GM19395 (cell line): ENCODE results near the gene PNPLA4.

ENCODE experiments used
- ATAC-seq: cut with Tn5 transposase; IDR thresholded peaks from one replicate; pipeline ENCODE4 v1.9.1; 2021; ENCODE audit warnings: mild to moderate bottlenecking, moderate library complexity; ENCODE audit not compliant: unreplicated experiment

The PNPLA4 gene

GRCh38 chrX:7927259-7928167 is at the start of gene PNPLA4:
Gene PNPLA4 (minus strand): TSS chrX:7927413. CDS start chrX:7926119, 1,294 bp downstream.
- ATAC-seq, result peak; percentile 94

GRCh38 chrX:7972586-7972985 is 45.4 kb upstream of the PNPLA4 start:
- no peak for ATAC-seq

GRCh38 chrX:7970428-7970827 is 43.2 kb upstream of the PNPLA4 start:
- ATAC-seq, result no peak

GRCh38 chrX:7965436-7965835 is 38.2 kb upstream of the PNPLA4 start:
- ATAC-seq, result no peak

GRCh38 chrX:7960246-7960645 is 33.0 kb upstream of the PNPLA4 start:
- ATAC-seq, result no peak

- ATAC-seq, result no peak
These were observed 26.2 kb upstream of the PNPLA4 start for GRCh38 chrX:7953446-7953845.

- ATAC-seq, result peak; percentile 99
These were observed 23.7 kb upstream of the PNPLA4 start for GRCh38 chrX:7950865-7951264.

GRCh38 chrX:7948483-7948882 is 21.3 kb upstream of the PNPLA4 start:
- no peak for ATAC-seq

- ATAC-seq, result no peak
These were observed 19.7 kb upstream of the PNPLA4 start for GRCh38 chrX:7946960-7947359.

- ATAC-seq, result no peak
These were observed 16.5 kb upstream of the PNPLA4 start for GRCh38 chrX:7943600-7944245.

GRCh38 chrX:7941390-7942042 is 14.3 kb upstream of the PNPLA4 start:
- ATAC-seq, result no peak

- no peak for ATAC-seq
These were observed 6.8 kb upstream of the PNPLA4 start for GRCh38 chrX:7934026-7934425.

GRCh38 chrX:7926914-7927258 is 327 bp downstream of the PNPLA4 start:
- no peak for ATAC-seq

- no peak for ATAC-seq
These were observed 712 bp downstream of the PNPLA4 start for GRCh38 chrX:7926501-7926900.

- peak; percentile 44 for ATAC-seq
These were observed 1.2 kb downstream of the PNPLA4 start for GRCh38 chrX:7925867-7926472.

GRCh38 chrX:7921750-7922149 is 5.5 kb downstream of the PNPLA4 start:
- ATAC-seq, result no peak

- no peak for ATAC-seq
These were observed 18.4 kb downstream of the PNPLA4 start for GRCh38 chrX:7908821-7909220.

GRCh38 chrX:7904562-7904961 is 22.7 kb downstream of the PNPLA4 start:
- ATAC-seq, result no peak

GRCh38 chrX:7891928-7892327 is 35.3 kb downstream of the PNPLA4 start:
- ATAC-seq, result no peak

GRCh38 chrX:7889680-7890079 is 37.5 kb downstream of the PNPLA4 start:
- ATAC-seq, result no peak

- no peak for ATAC-seq
These were observed 38.1 kb downstream of the PNPLA4 start for GRCh38 chrX:7889135-7889534.
